ENCODE results near the gene HSPA4.

DNA sequence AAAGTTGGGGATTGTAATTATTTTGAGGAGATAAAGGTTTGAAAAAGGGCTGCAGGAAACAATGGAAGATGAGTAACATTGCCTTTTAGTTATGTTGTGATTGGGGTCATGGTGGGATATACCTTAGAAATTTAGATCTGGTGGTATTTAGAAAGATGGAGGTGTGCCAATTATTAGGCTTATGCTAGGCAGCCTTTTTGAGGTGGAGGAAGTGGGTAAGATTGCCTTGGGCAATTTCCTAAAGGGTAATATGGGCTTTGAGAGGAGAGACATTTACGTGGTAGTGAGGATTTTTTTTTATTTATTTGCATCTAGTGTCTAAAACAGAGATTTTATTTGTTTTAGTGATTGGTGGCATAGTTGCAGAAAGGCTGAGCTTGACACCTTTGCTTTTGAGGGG lies 10.5 kb downstream of the HSPA4 start:
- no peak for TF ChIP-seq POLR2AphosphoS5 (IDR thresholded peaks at IDR 0.05; ENCODE audit: low read depth, low read length)
- no peak for TF ChIP-seq TAF1 (IDR thresholded peaks at IDR 0.05; ENCODE audit: borderline replicate concordance, insufficient read depth, low read length)
- TF ChIP-seq, protein P1, sequence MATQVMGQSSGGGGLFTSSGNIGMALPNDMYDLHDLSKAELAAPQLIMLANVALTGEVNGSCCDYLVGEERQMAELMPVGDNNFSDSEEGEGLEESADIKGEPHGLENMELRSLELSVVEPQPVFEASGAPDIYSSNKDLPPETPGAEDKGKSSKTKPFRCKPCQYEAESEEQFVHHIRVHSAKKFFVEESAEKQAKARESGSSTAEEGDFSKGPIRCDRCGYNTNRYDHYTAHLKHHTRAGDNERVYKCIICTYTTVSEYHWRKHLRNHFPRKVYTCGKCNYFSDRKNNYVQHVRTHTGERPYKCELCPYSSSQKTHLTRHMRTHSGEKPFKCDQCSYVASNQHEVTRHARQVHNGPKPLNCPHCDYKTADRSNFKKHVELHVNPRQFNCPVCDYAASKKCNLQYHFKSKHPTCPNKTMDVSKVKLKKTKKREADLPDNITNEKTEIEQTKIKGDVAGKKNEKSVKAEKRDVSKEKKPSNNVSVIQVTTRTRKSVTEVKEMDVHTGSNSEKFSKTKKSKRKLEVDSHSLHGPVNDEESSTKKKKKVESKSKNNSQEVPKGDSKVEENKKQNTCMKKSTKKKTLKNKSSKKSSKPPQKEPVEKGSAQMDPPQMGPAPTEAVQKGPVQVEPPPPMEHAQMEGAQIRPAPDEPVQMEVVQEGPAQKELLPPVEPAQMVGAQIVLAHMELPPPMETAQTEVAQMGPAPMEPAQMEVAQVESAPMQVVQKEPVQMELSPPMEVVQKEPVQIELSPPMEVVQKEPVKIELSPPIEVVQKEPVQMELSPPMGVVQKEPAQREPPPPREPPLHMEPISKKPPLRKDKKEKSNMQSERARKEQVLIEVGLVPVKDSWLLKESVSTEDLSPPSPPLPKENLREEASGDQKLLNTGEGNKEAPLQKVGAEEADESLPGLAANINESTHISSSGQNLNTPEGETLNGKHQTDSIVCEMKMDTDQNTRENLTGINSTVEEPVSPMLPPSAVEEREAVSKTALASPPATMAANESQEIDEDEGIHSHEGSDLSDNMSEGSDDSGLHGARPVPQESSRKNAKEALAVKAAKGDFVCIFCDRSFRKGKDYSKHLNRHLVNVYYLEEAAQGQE (IDR thresholded peaks at IDR 0.05; ENCODE audit: insufficient read depth in 1 of 2, low read depth in 2 of 2, low read length in 2 of 2): no peak
